ENCODE data around the gene PKLR. TPM values are rescaled to one million over a fixed set of nuclear protein-coding genes. Genes with fewer than 3 reads are reported as not detected.

PKLR gene
- polyA plus RNA-seq, 1 donor from 2014 or later = not detected

GRCh38 chr1:155273343-155274245 lies 27.6 kb downstream of the PKLR start, which contains the start of gene CLK2:
TSS of gene CLK2 (minus strand) at chr1:155273504. CDS start at chr1:155270977, 2,527 bp downstream.
- Histone ChIP-seq H2AFZ (ENCODE audit: low read depth, low read length) (peak within 1 kb of the TSS; percentile 65), H3K36me3 (ENCODE audit: insufficient read depth, low read length) (no peaks in the 10 kb centered on the region), H3K27ac (ENCODE audit: low read length) (peak within 1 kb of the TSS; percentile 89), H3F3A (ENCODE audit: insufficient read depth, low read length, poor library complexity, severe bottlenecking) (peaks cover under 1% of the 10 kb centered on the region), H3K27me3 (ENCODE audit: insufficient read depth, low read depth, low read length) (no peaks in the 10 kb centered on the region), H3K9ac (ENCODE audit: low read length) (peak within 1 kb of the TSS; percentile 91), H3K79me2 (replicated peaks; ENCODE audit: insufficient read depth, low read length) (peaks cover 19% of the 10 kb centered on the region), H3K4me2 (ENCODE audit: low read length) (peak within 1 kb of the TSS; percentile 99), H3K4me3 (ENCODE audit: low read length) (peak within 1 kb of the TSS; percentile 91), H3K9me2 (ENCODE audit: insufficient read depth, low read length) (no peaks in the 10 kb centered on the region), H4K20me1 (ENCODE audit: insufficient read depth) (peaks cover 2% of the 10 kb centered on the region), H3K9me3 (ENCODE audit: low read length) (no peaks in the 10 kb centered on the region)
- TF ChIP-seq SMC3 (conservative IDR thresholded peaks at IDR 0.05; ENCODE audit: poor library complexity) (peak; percentile 39), MXI1 (conservative IDR thresholded peaks at IDR 0.05; ENCODE audit: poor library complexity, severe bottlenecking) (peak; percentile 81), TAF1 (IDR thresholded peaks at IDR 0.05; ENCODE audit: low read depth) (peak; percentile 55), EP300 (conservative IDR thresholded peaks at IDR 0.05; ENCODE audit: poor library complexity, severe bottlenecking) (peak; percentile 51), EZH2 (IDR thresholded peaks at IDR 0.05; ENCODE audit: borderline replicate concordance, insufficient read depth, low read length, poor library complexity, severe bottlenecking) (no peak), POLR2AphosphoS5 (IDR thresholded peaks at IDR 0.05) (peak; percentile 92), RAD21 (conservative IDR thresholded peaks at IDR 0.05) (no peak), CTCF (IDR thresholded peaks at IDR 0.05; ENCODE audit: poor library complexity, severe bottlenecking) (peak; percentile 28), REST (IDR thresholded peaks at IDR 0.05; ENCODE audit: borderline replicate concordance) (no peak)

- peak overlapping the region; percentile 89 for H3K27ac ChIP-seq (ENCODE audit: low read length)
- H3K9ac ChIP-seq (ENCODE audit: low read length) = peak overlapping the region; percentile 91
- peak overlapping the region; percentile 65 for H2AFZ ChIP-seq (ENCODE audit: low read depth, low read length)
- TF ChIP-seq MXI1 (conservative IDR thresholded peaks at IDR 0.05; ENCODE audit: poor library complexity, severe bottlenecking) (no peak), REST (IDR thresholded peaks at IDR 0.05; ENCODE audit: borderline replicate concordance) (peak; percentile 7)
- no peaks in the 10 kb centered on the region for H3K9me2 ChIP-seq (ENCODE audit: insufficient read depth, low read length)
- peak overlapping the region; percentile 99 for H3K4me2 ChIP-seq (ENCODE audit: low read length)
- H3K9me3 ChIP-seq (ENCODE audit: low read length) = no peaks in the 10 kb centered on the region
- peak overlapping the region; percentile 91 for H3K4me3 ChIP-seq (ENCODE audit: low read length)
- H3K79me2 ChIP-seq (replicated peaks; ENCODE audit: insufficient read depth, low read length) = peaks cover 19% of the 10 kb centered on the region
- peaks cover 2% of the 10 kb centered on the region for H4K20me1 ChIP-seq (ENCODE audit: insufficient read depth)
- H3F3A ChIP-seq (ENCODE audit: insufficient read depth, low read length, poor library complexity, severe bottlenecking) = no peaks in the 10 kb centered on the region
- no peaks in the 10 kb centered on the region for H3K36me3 ChIP-seq (ENCODE audit: insufficient read depth, low read length)
- no peaks in the 10 kb centered on the region for H3K27me3 ChIP-seq (ENCODE audit: insufficient read depth, low read depth, low read length)
These were observed 28.5 kb downstream of the PKLR start for GRCh38 chr1:155272466-155273342.

Measured in neural cell (in vitro differentiated cells).